Activated T-helper 2 cell treated with anti-CD3 and anti-CD28 coated beads, Interferon-gamma antibody, Interleukin-2, Interleukin-4, amounts not matched to agents 10 μg/mL and 5 μg/mL and 100 μg/mL, durations not matched to agents 14 hours and 24 hours and 36 hours (primary cell): Measurements from ENCODE around the gene KCNQ5. TPM values are rescaled to one million over a fixed set of nuclear protein-coding genes. Genes with fewer than 3 reads are reported as not detected.
"Not testable (repeated sequence)": the region's sequence is repeated elsewhere in the genome, so short reads cannot be mapped to it uniquely, and the experiment has no call there.

Experiments
- DNase-seq: peaks from one replicate; pipeline ENCODE4 v3.0.0; 2021; ENCODE audit warnings: low spot score
- H3K27ac Mint-ChIP-seq: one replicate; pipeline ENCODE4 v1.8.0; 2021; ENCODE audit warnings: mixed read lengths
- H3K27me3 Mint-ChIP-seq: one replicate; pipeline ENCODE4 v1.8.0; 2021; ENCODE audit warnings: low read depth, mixed read lengths
- H3K36me3 Mint-ChIP-seq: one replicate; pipeline ENCODE4 v1.8.0; 2021; ENCODE audit warnings: low read depth, mixed read lengths
- H3K4me1 Mint-ChIP-seq: one replicate; pipeline ENCODE4 v1.8.0; 2021; ENCODE audit warnings: low read depth, mixed read lengths
- H3K4me3 Mint-ChIP-seq: one replicate; pipeline ENCODE4 v1.8.0; 2021; ENCODE audit warnings: low read depth, mild to moderate bottlenecking, moderate library complexity, mixed read lengths
- H3K9me3 Mint-ChIP-seq: one replicate; pipeline ENCODE4 v1.8.0; 2021; ENCODE audit warnings: mixed read lengths
- intact Hi-C: fragments of 100-400 bp; cut with micrococcal nuclease; formaldehyde crosslinking; loops from one replicate; pipeline ENCODE4 v1.15.1; 2023
- total RNA-seq: library from RNA; stranded (reverse); gene quantifications from 2 replicates; pipeline ENCODE4 v1.2.3, GENCODE V29; 2022

KCNQ5 gene
- total RNA-seq, 1 donor from 2014 or later: 15.3 TPM

GRCh38 chr6:73180763-73181619 is 559.1 kb downstream of the KCNQ5 start:
- DNase-seq: no peak
- H3K27ac Mint-ChIP-seq: no peak overlapping the region
- no peaks in the 10 kb centered on the region for H3K9me3 Mint-ChIP-seq

DNA sequence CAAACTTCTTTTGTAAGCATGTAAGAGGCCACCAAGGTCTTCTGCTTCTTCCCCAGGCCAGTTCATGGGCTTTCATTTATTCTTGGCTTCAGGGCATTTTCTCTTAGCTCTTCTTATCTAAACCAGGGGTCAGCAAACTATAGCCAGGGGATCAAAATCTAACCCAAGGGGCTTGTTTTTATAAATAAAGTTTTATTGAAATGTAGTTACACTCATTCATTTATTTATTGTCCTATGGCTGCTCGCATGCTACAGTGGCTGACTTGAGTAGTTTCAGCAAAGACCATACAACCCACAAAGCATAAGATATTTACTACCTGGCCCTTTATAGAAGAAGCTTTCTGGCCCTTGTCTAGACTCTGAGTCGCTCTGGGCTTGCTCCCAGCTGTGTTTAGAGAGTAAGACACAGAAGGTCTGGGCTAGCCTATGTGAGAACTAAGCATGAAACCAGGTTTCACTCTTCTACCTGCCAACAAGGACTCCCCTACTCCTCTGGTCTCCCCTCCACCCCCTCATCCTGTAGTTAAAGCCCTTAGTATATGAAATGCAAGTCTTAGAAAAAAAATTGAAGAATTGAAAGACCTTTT is 560.2 kb downstream of the KCNQ5 start:
- Mint-ChIP-seq H3K27ac (no peak overlapping the region), H3K9me3 (no peaks in the 10 kb centered on the region), H3K27me3 (no peaks in the 10 kb centered on the region), H3K4me1 (peaks cover 4% of the 10 kb centered on the region), H3K36me3 (no peaks in the 10 kb centered on the region), H3K4me3 (no peak overlapping the region)
- intact Hi-C loops: loop anchor here (5.0 to 10.0 kb wide), 2 partner anchors 143 to 560 kb away; partner anchors contain the start of gene KCNQ5
- no peak for DNase-seq

More at GRCh38 chr6:73180763-73181619, 559.1 kb downstream of the KCNQ5 start:
- intact Hi-C loops: loop anchor here (1.0 to 10.0 kb wide), 3 partner anchors 144 to 769 kb away; partner anchors contain the start of gene KCNQ5
- Mint-ChIP-seq H3K4me3 (no peak overlapping the region), H3K4me1 (peaks cover 4% of the 10 kb centered on the region), H3K36me3 (no peaks in the 10 kb centered on the region), H3K27me3 (no peaks in the 10 kb centered on the region)

DNA sequence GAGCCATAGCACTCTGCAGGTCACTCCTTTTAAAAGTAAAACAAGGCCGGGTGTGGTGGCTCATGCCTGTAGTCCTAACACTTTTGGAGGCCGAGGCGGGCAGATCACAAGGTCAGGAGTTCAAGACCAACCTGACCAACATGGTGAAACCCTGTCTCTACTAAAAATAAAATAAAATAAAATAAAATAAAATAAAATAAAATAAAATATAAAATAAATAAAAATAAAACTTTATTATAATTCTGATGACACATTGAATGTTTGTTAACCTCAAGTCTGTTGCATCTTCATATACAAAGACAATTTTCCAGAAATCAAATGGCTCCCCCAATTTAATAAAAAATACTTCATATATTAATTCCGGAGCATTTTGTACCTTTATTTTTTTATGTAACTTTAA is 571.4 kb downstream of the KCNQ5 start:
- H3K27ac Mint-ChIP-seq, H3K4me1 Mint-ChIP-seq, H3K36me3 Mint-ChIP-seq, DNase-seq, intact Hi-C loops, H3K9me3 Mint-ChIP-seq, H3K4me3 Mint-ChIP-seq, H3K27me3 Mint-ChIP-seq: not testable (repeated sequence)

DNA sequence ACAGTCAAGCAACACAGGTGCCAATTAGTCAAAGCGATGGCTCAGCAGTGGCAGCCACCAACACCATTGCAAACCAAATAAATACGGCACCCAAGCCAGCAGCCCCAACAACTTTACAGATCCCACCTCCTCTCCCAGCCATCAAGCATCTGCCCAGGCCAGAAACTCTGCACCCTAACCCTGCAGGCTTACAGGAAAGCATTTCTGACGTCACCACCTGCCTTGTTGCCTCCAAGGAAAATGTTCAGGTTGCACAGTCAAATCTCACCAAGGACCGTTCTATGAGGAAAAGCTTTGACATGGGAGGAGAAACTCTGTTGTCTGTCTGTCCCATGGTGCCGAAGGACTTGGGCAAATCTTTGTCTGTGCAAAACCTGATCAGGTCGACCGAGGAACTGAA is 572.9 kb downstream of the KCNQ5 start:
- intact Hi-C loops: no loop called here
- peaks cover 7% of the 10 kb centered on the region for H3K36me3 Mint-ChIP-seq
- H3K27me3 Mint-ChIP-seq: no peaks in the 10 kb centered on the region
- no peak for DNase-seq
- no peak overlapping the region for H3K4me3 Mint-ChIP-seq
- H3K4me1 Mint-ChIP-seq: no peaks in the 10 kb centered on the region
- H3K27ac Mint-ChIP-seq: no peak overlapping the region
- no peaks in the 10 kb centered on the region for H3K9me3 Mint-ChIP-seq

GRCh38 chr6:73200247-73200646 is 578.4 kb downstream of the KCNQ5 start:
- no peaks in the 10 kb centered on the region for H3K9me3 Mint-ChIP-seq
- H3K4me3 Mint-ChIP-seq: no peak overlapping the region
- H3K36me3 Mint-ChIP-seq: no peaks in the 10 kb centered on the region
- intact Hi-C loops: no loop called here
- DNase-seq: no peak
- H3K4me1 Mint-ChIP-seq: peaks cover 2% of the 10 kb centered on the region
- H3K27me3 Mint-ChIP-seq: no peaks in the 10 kb centered on the region
- H3K27ac Mint-ChIP-seq: no peak overlapping the region

- Mint-ChIP-seq H3K27me3 (no peaks in the 10 kb centered on the region), H3K4me1 (peaks cover 2% of the 10 kb centered on the region), H3K9me3 (no peaks in the 10 kb centered on the region), H3K36me3 (no peaks in the 10 kb centered on the region), H3K4me3 (no peak overlapping the region), H3K27ac (no peak overlapping the region)
- intact Hi-C loops: no loop called here
- DNase-seq: no peak
Measured at GRCh38 chr6:73200735-73201134, 578.9 kb downstream of the KCNQ5 start.

DNA sequence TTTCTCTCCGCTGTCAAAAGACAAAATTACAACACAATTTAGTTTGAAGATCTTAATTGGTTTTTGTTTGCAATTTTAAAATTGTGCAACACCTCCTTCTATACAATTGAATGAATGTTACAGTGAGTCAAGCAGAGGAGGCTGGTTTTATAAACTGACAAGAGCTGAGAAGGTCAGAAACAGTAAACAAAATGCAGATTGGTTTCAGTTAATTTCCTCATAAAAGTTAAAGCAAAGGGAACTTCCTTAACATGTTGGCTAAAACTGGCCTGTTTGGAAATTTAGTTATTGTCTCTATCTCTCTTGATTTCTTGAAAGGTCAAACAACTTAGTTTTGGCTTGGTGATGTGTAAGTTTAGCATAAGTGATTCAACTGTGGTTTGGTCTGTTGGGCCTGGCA is 581.2 kb downstream of the KCNQ5 start:
- Mint-ChIP-seq H3K9me3 (no peaks in the 10 kb centered on the region), H3K27me3 (peaks cover 5% of the 10 kb centered on the region), H3K4me3 (no peak overlapping the region), H3K27ac (no peak overlapping the region), H3K4me1 (peaks cover 2% of the 10 kb centered on the region), H3K36me3 (no peaks in the 10 kb centered on the region)
- intact Hi-C loops: no loop called here
- no peak for DNase-seq

GRCh38 chr6:73204252-73204651 is 582.4 kb downstream of the KCNQ5 start:
- Mint-ChIP-seq H3K4me1 (peaks cover 2% of the 10 kb centered on the region), H3K9me3 (no peaks in the 10 kb centered on the region), H3K27ac (no peak overlapping the region), H3K36me3 (no peaks in the 10 kb centered on the region), H3K4me3 (no peak overlapping the region), H3K27me3 (peaks cover 5% of the 10 kb centered on the region)
- no peak for DNase-seq
- intact Hi-C loops: no loop called here

- no peaks in the 10 kb centered on the region for H3K4me1 Mint-ChIP-seq
- H3K27me3 Mint-ChIP-seq: peaks cover 5% of the 10 kb centered on the region
- H3K27ac Mint-ChIP-seq: no peak overlapping the region
- H3K36me3 Mint-ChIP-seq: no peaks in the 10 kb centered on the region
- no peak for DNase-seq
- H3K9me3 Mint-ChIP-seq: no peaks in the 10 kb centered on the region
- intact Hi-C loops: no loop called here
- no peak overlapping the region for H3K4me3 Mint-ChIP-seq
Measured at GRCh38 chr6:73207221-73207837, 585.5 kb downstream of the KCNQ5 start.

DNA sequence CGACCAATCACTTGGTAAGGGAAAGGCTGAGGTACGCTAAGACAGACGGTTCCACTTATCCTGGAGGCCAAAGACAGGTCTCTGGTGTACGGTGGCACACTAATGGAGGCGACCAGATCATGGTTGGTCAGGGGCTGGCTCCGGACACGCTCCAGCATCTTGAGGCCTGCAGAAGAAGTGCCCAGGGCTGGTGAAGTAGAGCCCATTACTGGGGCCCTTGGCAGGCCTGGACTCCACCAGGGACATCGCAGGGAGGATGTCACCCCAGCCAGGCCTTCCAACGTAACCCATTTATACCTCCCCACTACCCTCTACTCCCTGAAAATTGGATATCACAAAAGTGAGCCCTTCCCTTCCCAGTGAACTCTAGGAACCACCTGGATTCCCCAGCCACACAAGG is 587.3 kb downstream of the KCNQ5 start:
- H3K9me3 Mint-ChIP-seq: no peaks in the 10 kb centered on the region
- no peaks in the 10 kb centered on the region for H3K4me1 Mint-ChIP-seq
- H3K4me3 Mint-ChIP-seq: no peak overlapping the region
- no peak overlapping the region for H3K27ac Mint-ChIP-seq
- peaks cover 5% of the 10 kb centered on the region for H3K27me3 Mint-ChIP-seq
- DNase-seq: no peak
- H3K36me3 Mint-ChIP-seq: no peaks in the 10 kb centered on the region
- intact Hi-C loops: no loop called here

DNA sequence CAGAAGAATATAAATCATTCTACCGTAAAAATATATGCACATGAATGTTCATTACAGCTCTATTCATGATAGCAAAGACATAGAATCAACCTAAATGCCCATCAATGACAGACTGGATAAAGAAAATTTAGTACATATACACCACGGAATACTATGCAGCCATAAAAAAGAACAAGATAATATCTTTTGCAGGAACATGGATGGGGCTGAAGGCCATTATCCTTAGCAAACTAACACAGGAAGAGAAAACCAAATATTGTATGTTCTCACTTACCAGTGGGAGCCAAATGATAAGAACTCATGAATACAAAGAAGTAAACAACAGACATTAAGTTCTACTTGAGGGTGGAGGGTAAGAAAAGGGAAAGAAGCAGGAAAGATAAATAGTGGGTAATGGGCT is 595.0 kb downstream of the KCNQ5 start:
- no peaks in the 10 kb centered on the region for H3K36me3 Mint-ChIP-seq
- intact Hi-C loops: no loop called here

DNA sequence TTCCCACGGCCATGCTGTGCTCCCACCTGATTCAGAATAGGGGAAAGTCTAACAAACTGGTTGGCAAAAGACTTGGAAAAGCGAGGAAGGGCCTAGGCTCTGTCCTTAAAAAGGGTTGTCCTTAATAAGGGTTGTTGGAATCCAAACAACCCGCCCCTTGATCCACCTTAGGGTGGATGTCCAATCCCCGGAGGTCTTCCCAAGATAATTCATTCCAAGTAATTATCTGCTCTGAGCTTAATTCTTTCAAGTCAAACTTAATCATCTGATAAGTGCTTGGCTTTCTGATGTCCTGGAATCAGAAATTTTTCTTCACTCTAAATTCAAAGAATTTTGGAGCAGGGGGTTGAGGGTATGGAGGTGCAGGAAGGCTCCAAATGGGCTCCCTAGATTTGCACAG is 603.5 kb downstream of the KCNQ5 start, which contains the start of gene KHDC1L:
Gene KHDC1L, minus strand, starts transcription at position 101 of the 400 bp plus-strand sequence. Its CDS starts 88 bp downstream, at position 13.
- peaks cover 3% of the 10 kb centered on the region for H3K4me1 Mint-ChIP-seq
- intact Hi-C loops: no loop called here
- no peaks in the 10 kb centered on the region for H3K27me3 Mint-ChIP-seq
- no peak within 1 kb of the TSS for H3K4me3 Mint-ChIP-seq
- no peaks in the 10 kb centered on the region for H3K36me3 Mint-ChIP-seq
- no peak for DNase-seq
- H3K9me3 Mint-ChIP-seq: no peaks in the 10 kb centered on the region
- no peak within 1 kb of the TSS for H3K27ac Mint-ChIP-seq

More for the DNA sequence above, 595.0 kb downstream of the KCNQ5 start:
- H3K4me1 Mint-ChIP-seq: no peaks in the 10 kb centered on the region
- no peaks in the 10 kb centered on the region for H3K9me3 Mint-ChIP-seq
- no peak for DNase-seq
- H3K27ac Mint-ChIP-seq: no peak overlapping the region
- H3K4me3 Mint-ChIP-seq: no peak overlapping the region
- peaks cover 3% of the 10 kb centered on the region for H3K27me3 Mint-ChIP-seq
